ENCODE measurements around the gene ANKEF1.

DNA sequence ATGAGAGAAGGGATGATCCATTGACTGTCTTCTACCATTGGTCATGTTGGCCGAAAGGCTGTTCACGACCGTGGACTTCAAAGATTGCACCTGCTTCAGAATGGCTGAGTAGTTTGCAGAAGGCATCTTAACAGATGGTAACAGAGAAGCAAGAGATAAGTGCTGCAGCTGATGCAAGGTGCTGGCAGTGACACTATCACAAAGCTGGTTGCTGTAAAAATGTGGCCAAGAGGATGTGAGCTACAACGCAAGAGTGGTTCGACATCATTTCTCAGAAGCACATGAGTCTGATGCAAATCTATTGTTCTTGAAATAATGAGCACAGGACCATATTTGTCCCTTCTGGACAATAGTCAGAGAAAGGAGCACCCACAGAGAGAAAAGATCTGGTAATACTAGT lies 27.0 kb upstream of the ANKEF1 start:
- TF ChIP-seq, protein P1, sequence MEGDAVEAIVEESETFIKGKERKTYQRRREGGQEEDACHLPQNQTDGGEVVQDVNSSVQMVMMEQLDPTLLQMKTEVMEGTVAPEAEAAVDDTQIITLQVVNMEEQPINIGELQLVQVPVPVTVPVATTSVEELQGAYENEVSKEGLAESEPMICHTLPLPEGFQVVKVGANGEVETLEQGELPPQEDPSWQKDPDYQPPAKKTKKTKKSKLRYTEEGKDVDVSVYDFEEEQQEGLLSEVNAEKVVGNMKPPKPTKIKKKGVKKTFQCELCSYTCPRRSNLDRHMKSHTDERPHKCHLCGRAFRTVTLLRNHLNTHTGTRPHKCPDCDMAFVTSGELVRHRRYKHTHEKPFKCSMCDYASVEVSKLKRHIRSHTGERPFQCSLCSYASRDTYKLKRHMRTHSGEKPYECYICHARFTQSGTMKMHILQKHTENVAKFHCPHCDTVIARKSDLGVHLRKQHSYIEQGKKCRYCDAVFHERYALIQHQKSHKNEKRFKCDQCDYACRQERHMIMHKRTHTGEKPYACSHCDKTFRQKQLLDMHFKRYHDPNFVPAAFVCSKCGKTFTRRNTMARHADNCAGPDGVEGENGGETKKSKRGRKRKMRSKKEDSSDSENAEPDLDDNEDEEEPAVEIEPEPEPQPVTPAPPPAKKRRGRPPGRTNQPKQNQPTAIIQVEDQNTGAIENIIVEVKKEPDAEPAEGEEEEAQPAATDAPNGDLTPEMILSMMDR (IDR thresholded peaks at IDR 0.05; ENCODE audit: low read depth, low read length, poor library complexity, severe bottlenecking), result no peak
- TF ChIP-seq EZH2phosphoT487 (IDR thresholded peaks at IDR 0.05; ENCODE audit: borderline replicate concordance, low read length), result no peak
